Limb (tissue), 2 donors: Measurements from ENCODE around the gene PLXNA4.

Source experiments
- DNase-seq, 2 donors: peaks; one replicate each; pipeline ENCODE4 v3.0.0-alpha.2; 2016; ENCODE audit errors: extremely low spot score in 2 of 2

The PLXNA4 gene

GRCh38 chr7:132588596-132588995 lies 12.3 kb upstream of the PLXNA4 start:
- no peak for DNase-seq

DNA sequence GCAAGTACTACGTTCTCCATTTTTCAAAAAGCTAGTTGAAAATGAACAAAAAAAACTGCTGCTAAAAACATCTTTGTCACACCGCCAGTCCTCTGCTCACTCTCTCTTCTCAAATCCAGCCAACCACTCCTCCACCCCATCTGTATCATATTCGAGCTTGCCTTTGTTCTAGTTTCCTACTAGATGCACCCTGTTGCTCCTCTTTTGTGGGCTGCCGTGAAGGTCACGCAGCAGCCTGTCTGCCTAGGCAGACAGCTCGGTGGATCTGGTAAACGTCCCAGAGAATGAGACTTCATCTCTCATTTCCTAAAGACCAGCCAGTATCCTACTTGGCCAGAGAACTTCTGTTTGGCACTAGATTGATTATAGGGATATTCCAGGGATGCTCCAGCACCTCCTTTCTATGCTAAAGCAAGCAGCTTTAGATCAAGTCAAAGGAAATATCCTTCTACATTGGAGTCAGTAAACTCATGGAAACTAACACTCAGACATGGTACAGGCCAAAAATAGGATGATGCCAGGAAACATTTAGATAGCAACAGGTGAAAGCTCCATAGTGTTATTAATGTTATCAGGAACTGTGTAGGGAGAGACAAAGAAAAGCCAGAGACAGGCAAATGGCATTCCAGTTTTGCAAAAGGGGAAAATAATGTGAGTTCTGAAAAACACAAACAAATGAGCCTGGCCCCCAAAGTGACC lies 8.7 kb upstream of the PLXNA4 start:
- no peak for DNase-seq

DNA sequence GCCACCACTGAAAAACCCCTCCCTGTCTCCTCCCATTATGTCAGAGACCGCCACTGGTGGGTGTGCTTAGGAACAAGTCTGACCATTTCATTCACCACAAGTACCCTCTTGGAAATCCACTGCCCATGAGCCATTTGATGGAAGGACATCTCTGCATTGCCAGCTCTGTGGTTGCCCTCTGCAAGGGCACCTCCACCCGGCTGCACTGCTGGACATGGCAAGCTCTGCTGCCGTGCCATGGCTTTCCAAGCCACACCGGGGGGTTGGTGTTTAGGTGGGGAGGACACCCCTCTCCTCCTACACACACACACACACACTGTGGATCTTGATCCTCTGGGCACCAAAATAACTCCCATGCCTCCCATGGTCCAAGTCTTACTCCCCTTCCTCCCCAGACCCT lies 5.2 kb upstream of the PLXNA4 start:
- DNase-seq = no peak

GRCh38 chr7:132580717-132581285 lies 4.5 kb upstream of the PLXNA4 start:
- DNase-seq = peak; percentile 76 to 85

GRCh38 chr7:132580277-132580676 lies 4.0 kb upstream of the PLXNA4 start:
- no peak for DNase-seq

DNA sequence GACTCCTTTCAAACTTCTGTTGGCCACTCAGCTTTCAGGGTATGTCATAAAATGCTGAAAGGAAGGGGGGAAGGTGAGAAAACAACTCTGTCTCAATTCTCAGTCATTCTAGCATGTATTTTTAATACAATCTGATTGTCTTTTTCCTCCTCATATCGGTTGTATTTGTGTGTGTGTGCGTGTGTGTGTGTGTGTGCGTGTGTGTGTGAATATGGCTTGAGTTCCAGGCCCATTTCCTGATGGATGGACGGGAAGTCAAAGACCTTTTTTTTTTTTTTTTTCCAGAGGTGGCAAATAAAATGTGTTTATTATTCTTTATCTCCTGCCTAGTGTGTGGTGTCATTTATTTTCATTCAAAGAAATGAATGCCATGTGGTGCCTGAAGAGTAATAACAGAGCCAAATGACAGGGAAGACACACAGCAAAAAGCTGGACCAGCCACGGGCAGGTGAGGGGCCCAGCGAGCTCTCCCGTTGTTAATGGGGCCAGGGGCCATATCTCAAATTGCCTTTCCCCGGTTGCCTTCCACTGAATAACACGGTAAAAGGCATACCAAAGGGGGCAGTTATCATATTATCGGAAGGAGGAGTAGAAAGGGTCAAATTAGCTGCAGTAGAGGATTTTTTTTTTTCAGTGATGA lies 3.1 kb upstream of the PLXNA4 start:
- DNase-seq = no peak

GRCh38 chr7:132578826-132579225 lies 2.6 kb upstream of the PLXNA4 start:
- no peak for DNase-seq

- no peak for DNase-seq
Observed at GRCh38 chr7:132578050-132578370, 1.7 kb upstream of the PLXNA4 start.

DNA sequence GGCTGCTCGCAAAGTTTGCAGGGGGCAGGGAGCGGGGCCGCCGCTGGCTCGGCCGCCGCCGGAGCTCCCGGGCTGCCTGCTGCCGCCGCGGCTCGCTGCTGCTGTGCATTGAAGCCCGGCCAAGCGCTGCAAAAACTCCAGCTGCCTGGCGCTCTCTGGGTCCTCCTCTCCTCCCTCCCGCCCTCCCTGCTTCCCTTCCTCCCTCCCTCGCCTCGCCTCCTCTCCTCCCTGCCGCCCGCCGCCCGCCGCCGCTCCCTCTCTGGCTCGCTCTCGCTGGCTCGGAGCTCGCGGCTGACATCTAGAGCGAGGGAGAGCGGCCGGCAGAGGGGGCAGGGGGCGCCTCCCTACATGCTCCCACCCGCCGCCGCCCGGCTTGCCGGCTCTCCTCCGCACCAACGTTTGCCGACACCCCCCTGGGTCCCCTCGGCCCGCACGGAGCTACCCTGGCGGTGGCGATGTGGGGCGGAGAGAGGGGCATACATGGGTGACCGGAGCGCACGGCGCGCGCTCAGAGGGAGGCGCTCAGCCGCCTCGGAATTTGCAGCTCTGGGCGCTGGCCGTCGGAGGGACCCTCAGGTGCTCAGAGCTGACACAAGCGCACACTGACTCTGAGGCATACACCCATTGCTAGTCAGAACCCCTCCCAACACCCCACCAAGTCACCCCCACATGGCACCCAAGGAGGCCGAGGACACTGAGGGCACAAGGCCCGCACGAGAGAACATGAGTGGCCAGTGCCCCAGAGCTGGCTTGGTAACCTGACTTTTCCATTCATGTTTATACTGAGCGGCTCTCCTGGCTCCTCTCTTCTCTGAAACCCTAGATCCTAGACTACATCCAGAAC lies 1.2 kb upstream of the PLXNA4 start:
- peak; percentile 89 to 93 for DNase-seq

GRCh38 chr7:132576721-132577085 lies 433 bp upstream of the PLXNA4 start:
- peak in 1 of 2 donors; percentile 62 for DNase-seq

- DNase-seq = peak; percentile 57 to 76
Observed at GRCh38 chr7:132575419-132575981, 770 bp downstream of the PLXNA4 start.

DNA sequence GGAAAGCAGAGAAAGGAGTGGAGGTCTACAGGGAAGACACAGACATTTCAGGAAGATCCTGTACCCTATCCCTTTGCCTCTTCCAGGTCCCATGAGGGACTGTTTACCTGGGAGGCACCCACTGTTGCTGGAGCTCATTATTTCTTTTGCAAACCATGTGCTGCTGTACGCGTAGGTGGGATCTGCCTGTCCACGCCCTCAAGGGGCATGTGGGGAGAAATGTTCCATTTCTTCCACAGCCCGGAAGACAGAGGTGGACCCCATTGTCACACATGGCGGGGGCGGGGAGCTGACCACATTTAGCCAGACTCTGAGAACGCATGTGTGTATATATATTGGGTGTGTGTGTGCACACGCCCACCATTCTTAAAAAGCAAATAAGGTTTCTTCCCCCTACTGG lies 2.0 kb downstream of the PLXNA4 start:
- no peak for DNase-seq

GRCh38 chr7:132573251-132573955 lies 2.9 kb downstream of the PLXNA4 start:
- no peak for DNase-seq

DNA sequence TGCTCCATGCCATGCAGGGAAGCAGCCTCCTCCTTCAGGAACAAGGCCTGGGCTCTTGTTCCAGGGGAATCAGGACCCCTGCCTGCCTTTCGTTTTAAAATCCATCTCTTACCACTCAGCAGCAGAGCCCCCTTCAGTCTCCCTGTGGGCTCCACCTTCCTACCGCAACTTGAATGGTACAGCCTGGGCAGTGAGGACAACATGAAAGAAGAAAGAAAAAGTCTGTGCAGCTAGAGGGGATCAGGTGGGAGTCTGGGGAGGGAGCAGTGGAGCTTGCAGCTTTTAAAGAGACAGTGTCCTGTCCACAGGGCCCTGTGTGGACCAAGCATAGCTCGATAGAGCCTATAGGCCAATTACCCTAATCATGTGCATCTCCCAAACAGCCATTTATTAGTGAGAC lies 3.7 kb downstream of the PLXNA4 start:
- no peak for DNase-seq

GRCh38 chr7:132571970-132572369 lies 4.3 kb downstream of the PLXNA4 start:
- no peak for DNase-seq

DNA sequence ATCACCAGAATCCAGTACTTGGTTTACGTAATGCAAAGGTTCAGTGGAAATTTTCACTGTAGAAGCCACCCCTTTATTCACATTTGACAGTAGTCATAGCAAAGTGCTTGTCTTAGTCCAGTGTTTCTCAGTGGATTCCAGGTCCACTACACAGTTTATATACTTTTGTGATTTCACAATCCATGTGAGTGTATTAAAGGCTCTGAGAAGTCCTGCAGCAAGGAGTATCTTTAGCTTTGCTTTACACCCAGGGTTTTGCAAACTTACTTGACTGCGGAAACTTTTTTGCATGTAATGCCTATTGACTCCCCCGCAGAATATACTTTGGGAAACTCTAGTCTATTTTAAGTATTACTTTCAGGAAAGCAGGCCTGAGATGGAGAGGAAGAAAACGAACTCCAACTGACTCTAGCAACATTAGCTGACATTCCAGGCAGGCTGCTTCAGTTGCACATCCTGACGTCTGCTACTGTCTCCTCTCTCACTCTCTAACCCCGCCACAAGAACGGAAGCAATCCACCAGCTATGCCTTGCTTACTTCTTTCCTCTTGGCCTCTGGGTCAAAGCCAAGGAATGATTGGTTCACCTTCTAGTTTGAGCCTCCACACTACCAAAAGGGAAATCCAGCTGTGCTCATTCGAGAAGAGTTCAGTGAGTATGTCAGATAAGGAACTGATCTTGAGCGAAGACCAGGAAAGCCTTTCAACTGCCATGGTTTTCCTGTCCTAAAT lies 6.2 kb downstream of the PLXNA4 start:
- no peak for DNase-seq

DNA sequence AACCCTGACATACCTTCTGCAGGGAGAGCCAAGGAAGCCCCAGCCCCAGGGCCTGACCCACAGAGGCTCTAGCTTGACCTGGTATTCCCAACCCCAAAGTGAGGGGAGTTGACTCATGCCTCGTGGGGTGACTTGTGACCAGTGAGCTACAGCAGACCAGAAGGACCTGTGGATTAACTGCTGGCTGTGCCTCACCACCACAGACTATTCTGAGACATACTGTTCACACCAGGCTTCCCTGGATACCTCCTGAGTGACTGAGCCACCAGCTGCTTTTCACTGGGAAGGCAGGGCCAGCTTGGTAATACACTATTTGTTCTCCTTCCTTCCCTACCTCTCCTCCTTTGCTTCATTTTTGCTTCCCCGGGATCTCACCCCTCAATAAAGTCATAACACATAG lies 7.3 kb downstream of the PLXNA4 start:
- no peak for DNase-seq

- no peak for DNase-seq
Observed at GRCh38 chr7:132565885-132566284, 10.4 kb downstream of the PLXNA4 start.

GRCh38 chr7:132565441-132565840 lies 10.8 kb downstream of the PLXNA4 start:
- no peak for DNase-seq

GRCh38 chr7:132564849-132565248 lies 11.4 kb downstream of the PLXNA4 start:
- no peak for DNase-seq

GRCh38 chr7:132564090-132564489 lies 12.2 kb downstream of the PLXNA4 start:
- DNase-seq = no peak
